Mucosa of descending colon (tissue), 3 donors: Measurements from ENCODE around the gene NR2C2AP. TPM values are rescaled to one million over a fixed set of nuclear protein-coding genes. Genes with fewer than 3 reads are reported as not detected.
"Not testable (repeated sequence)": the region's sequence is repeated elsewhere in the genome, so short reads cannot be mapped to it uniquely, and the experiment has no call there.

ENCODE experiments used
- ATAC-seq: fragments of 200-7000 bp; cut with Tn5 transposase; one replicate; pipeline ENCODE4 v1.9.1; 2020; ENCODE audit warnings: mild to moderate bottlenecking, moderate library complexity
- DNase-seq, 3 donors: peaks; one replicate each; pipeline ENCODE4 v3.0.0-alpha.2; 2020
- H3K36me3 ChIP-seq: fragments of 200-600 bp; one replicate; pipeline ENCODE4 v1.8.0; 2021; ENCODE audit warnings: low read depth, mild to moderate bottlenecking
- H3K4me1 ChIP-seq: fragments of 200-600 bp; one replicate; pipeline ENCODE4 v1.8.0; 2021; ENCODE audit warnings: low read depth, mild to moderate bottlenecking
- H3K4me3 ChIP-seq: fragments of 200-600 bp; one replicate; pipeline ENCODE4 v1.8.0; 2021; ENCODE audit warnings: mild to moderate bottlenecking
- H3K9me3 ChIP-seq: fragments of 200-600 bp; one replicate; pipeline ENCODE4 v1.8.0; 2021; ENCODE audit warnings: mild to moderate bottlenecking
- CTCF ChIP-seq: fragments of 200-600 bp; IDR thresholded peaks from one replicate; pipeline ENCODE4 v1.8.0; 2022; ENCODE audit warnings: antibody characterized with exemption, mild to moderate bottlenecking
- intact Hi-C, 2 donors: fragments of 100-400 bp; cut with DNase I in 1 of 2; cut with micrococcal nuclease in 1 of 2; formaldehyde crosslinking; loops; one replicate each; pipeline versions ENCODE4 v1.11.0 to v1.11.1; 2022; cut with DNase I, micrococcal nuclease
- total RNA-seq, 3 donors: library from RNA; stranded (reverse); fragmentation: NEBNext Ultra II Directional in 2 of 3; extraction: Animal tissue kit (Norgen Biotek cat#: 25700) in 2 of 3; gene quantifications; one replicate each; pipeline versions ENCODE4 v1.2.1 to v1.2.4, GENCODE V29; 2021 to 2023
- donor health status: DM: no; HTN: no; CAD: no; lungs with moderate emphysema.
- donor health status: DM: no; HTN: no; CAD: no.
- donor health status: DM: no; HTN: yes; CAD: no.

NR2C2AP gene
- total RNA-seq, 3 donors from 2014 or later = 12.5 to 14.6 (median 13.4) TPM

- Histone ChIP-seq H3K4me1 (no peaks in the 10 kb centered on the region), H3K9me3 (no peaks in the 10 kb centered on the region), H3K36me3 (no peaks in the 10 kb centered on the region), H3K4me3 (no peak overlapping the region)
- ATAC-seq (no peak), DNase-seq (no peak)
- TF ChIP-seq CTCF = no peak
- intact Hi-C loops = no loop called here
Measured at GRCh38 chr19:19176950-19177349, 26.3 kb downstream of the NR2C2AP start.

GRCh38 chr19:19173243-19173642, 30.0 kb downstream of the NR2C2AP start:
- DNase-seq, H3K9me3 ChIP-seq, intact Hi-C loops, H3K4me1 ChIP-seq, ATAC-seq, H3K4me3 ChIP-seq, H3K36me3 ChIP-seq: not testable (repeated sequence)

GRCh38 chr19:19171821-19172532, 31.2 kb downstream of the NR2C2AP start:
- DNase-seq (no peak), ATAC-seq (no peak)
- no peak for TF ChIP-seq CTCF

GRCh38 chr19:19170873-19171672, 32.1 kb downstream of the NR2C2AP start:
- ATAC-seq = no peak
- H3K36me3 ChIP-seq = no peaks in the 10 kb centered on the region
- H3K4me3 ChIP-seq = no peak overlapping the region
- peaks cover 6% of the 10 kb centered on the region for H3K4me1 ChIP-seq
- TF ChIP-seq CTCF = no peak
- no peaks in the 10 kb centered on the region for H3K9me3 ChIP-seq
- intact Hi-C loops = no loop called here
- no peak for DNase-seq

More at GRCh38 chr19:19171821-19172532, 31.2 kb downstream of the NR2C2AP start:
- Histone ChIP-seq H3K36me3 (no peaks in the 10 kb centered on the region), H3K9me3 (no peaks in the 10 kb centered on the region), H3K4me1 (peaks cover 6% of the 10 kb centered on the region), H3K4me3 (no peak overlapping the region)
- intact Hi-C loops = no loop called here

GRCh38 chr19:19170053-19170872, 33.0 kb downstream of the NR2C2AP start, which contains the start of gene MEF2B:
Gene MEF2B (minus strand): TSS chr19:19170263. CDS start chr19:19150735, 19,528 bp downstream.
- DNase-seq (peak; percentile 88 to 90 (median 89)), ATAC-seq (peak; percentile 97)
- no peak within 1 kb of the TSS for H3K4me3 ChIP-seq
- no peaks in the 10 kb centered on the region for H3K9me3 ChIP-seq
- intact Hi-C loops = no loop called here
- H3K4me1 ChIP-seq = peaks cover 6% of the 10 kb centered on the region
- TF ChIP-seq CTCF = no peak
- no peaks in the 10 kb centered on the region for H3K36me3 ChIP-seq
